ENCODE results near the gene DZIP3.

- TF ChIP-seq, protein P1, sequence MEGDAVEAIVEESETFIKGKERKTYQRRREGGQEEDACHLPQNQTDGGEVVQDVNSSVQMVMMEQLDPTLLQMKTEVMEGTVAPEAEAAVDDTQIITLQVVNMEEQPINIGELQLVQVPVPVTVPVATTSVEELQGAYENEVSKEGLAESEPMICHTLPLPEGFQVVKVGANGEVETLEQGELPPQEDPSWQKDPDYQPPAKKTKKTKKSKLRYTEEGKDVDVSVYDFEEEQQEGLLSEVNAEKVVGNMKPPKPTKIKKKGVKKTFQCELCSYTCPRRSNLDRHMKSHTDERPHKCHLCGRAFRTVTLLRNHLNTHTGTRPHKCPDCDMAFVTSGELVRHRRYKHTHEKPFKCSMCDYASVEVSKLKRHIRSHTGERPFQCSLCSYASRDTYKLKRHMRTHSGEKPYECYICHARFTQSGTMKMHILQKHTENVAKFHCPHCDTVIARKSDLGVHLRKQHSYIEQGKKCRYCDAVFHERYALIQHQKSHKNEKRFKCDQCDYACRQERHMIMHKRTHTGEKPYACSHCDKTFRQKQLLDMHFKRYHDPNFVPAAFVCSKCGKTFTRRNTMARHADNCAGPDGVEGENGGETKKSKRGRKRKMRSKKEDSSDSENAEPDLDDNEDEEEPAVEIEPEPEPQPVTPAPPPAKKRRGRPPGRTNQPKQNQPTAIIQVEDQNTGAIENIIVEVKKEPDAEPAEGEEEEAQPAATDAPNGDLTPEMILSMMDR (IDR thresholded peaks at IDR 0.05): no peak
- TF ChIP-seq POLR2AphosphoS5 (IDR thresholded peaks at IDR 0.05) (no peak), POLR2A (IDR thresholded peaks at IDR 0.05) (no peak)
These were observed 108.9 kb downstream of the DZIP3 start for GRCh38 chr3:108698461-108698860.

Data from breast epithelium (tissue), 3 donors.